CD14-positive monocyte (primary cell): ENCODE results near the gene USP17L28. TPM values are rescaled to one million over a fixed set of nuclear protein-coding genes. Genes with fewer than 3 reads are reported as not detected.

Experiments
- polyA plus RNA-seq, 3 donors: library from polyadenylated mRNA; depleted of rRNA in 1 of 3; unstranded in 2 of 3; stranded (reverse) in 1 of 3; fragments of 300-500 nt in 2 of 3; fragments of >200 nt in 1 of 3; fragmentation: Illumina TruSeq in 2 of 3; gene quantifications; 1 replicate in 2 of 3; 2 replicates in 1 of 3; pipeline ENCODE4 v1.2.3, GENCODE V29; 2012 to 2021

USP17L28 gene
- polyA plus RNA-seq, 3 donors = not detected

Other genes starting within 250 kb of the USP17L28 start
- gene FAM90A26, start 178.5 kb upstream of the USP17L28 start, polyA plus RNA-seq = not detected
- gene USP17L10, start 138.2 kb upstream of the USP17L28 start, polyA plus RNA-seq = not detected
- gene USP17L11, start 133.5 kb upstream of the USP17L28 start, polyA plus RNA-seq = not detected
- gene USP17L12, start 128.7 kb upstream of the USP17L28 start, polyA plus RNA-seq = not detected
- gene USP17L13, start 124.0 kb upstream of the USP17L28 start, polyA plus RNA-seq = not detected
- not detected for gene USP17L15, start 114.5 kb upstream of the USP17L28 start, polyA plus RNA-seq
- gene USP17L17, start 105.0 kb upstream of the USP17L28 start, polyA plus RNA-seq = not detected
- not detected for gene USP17L18, start 100.3 kb upstream of the USP17L28 start, polyA plus RNA-seq
- not detected for gene USP17L19, start 95.5 kb upstream of the USP17L28 start, polyA plus RNA-seq
- gene USP17L20, start 90.8 kb upstream of the USP17L28 start, polyA plus RNA-seq = not detected
- not detected for gene USP17L21, start 86.0 kb upstream of the USP17L28 start, polyA plus RNA-seq
- not detected for gene USP17L22, start 81.3 kb upstream of the USP17L28 start, polyA plus RNA-seq
- gene USP17L24, start 23.7 kb upstream of the USP17L28 start, polyA plus RNA-seq = not detected
- gene USP17L25, start 19.0 kb upstream of the USP17L28 start, polyA plus RNA-seq = not detected
- not detected for gene USP17L26, start 14.2 kb upstream of the USP17L28 start, polyA plus RNA-seq
- not detected for gene USP17L5, start 9.5 kb upstream of the USP17L28 start, polyA plus RNA-seq
- not detected for gene USP17L27, start 4.7 kb upstream of the USP17L28 start, polyA plus RNA-seq
- gene USP17L29, start 4.7 kb downstream of the USP17L28 start, polyA plus RNA-seq = not detected
- not detected for gene USP17L30, start 14.2 kb downstream of the USP17L28 start, polyA plus RNA-seq
- gene DEFB131A, start 95.5 kb downstream of the USP17L28 start, polyA plus RNA-seq = not detected